ENCODE results near the gene PCSK7.
"Not testable (repeated sequence)": the region's sequence is repeated elsewhere in the genome, so short reads cannot be mapped to it uniquely, and the experiment has no call there.

Gene PCSK7

GRCh38 chr11:117185736-117186430 lies 46.0 kb downstream of the PCSK7 start:
- in situ Hi-C loops (cut with MboI; ENCODE audit: low sequenced_read_pairs): no loop called here

GRCh38 chr11:117183724-117184349 lies 48.0 kb downstream of the PCSK7 start:
- in situ Hi-C loops (cut with MboI; ENCODE audit: low sequenced_read_pairs): no loop called here

GRCh38 chr11:117183178-117183577 lies 48.7 kb downstream of the PCSK7 start:
- in situ Hi-C loops (cut with MboI; ENCODE audit: low sequenced_read_pairs): not testable (repeated sequence)

GRCh38 chr11:117182551-117182935 lies 49.3 kb downstream of the PCSK7 start:
- in situ Hi-C loops (cut with MboI; ENCODE audit: low sequenced_read_pairs): no loop called here

GRCh38 chr11:117181586-117182550 lies 50.0 kb downstream of the PCSK7 start:
- in situ Hi-C loops (cut with MboI; ENCODE audit: low sequenced_read_pairs): no loop called here

- in situ Hi-C loops (cut with MboI; ENCODE audit: low sequenced_read_pairs): no loop called here
These were observed 51.0 kb downstream of the PCSK7 start for GRCh38 chr11:117180661-117181585.

- in situ Hi-C loops (cut with MboI; ENCODE audit: low sequenced_read_pairs): no loop called here
These were observed 51.9 kb downstream of the PCSK7 start for GRCh38 chr11:117180020-117180419.

GRCh38 chr11:117179048-117179999 lies 52.5 kb downstream of the PCSK7 start:
- in situ Hi-C loops (cut with MboI; ENCODE audit: low sequenced_read_pairs): no loop called here

GRCh38 chr11:117178210-117179034 lies 53.5 kb downstream of the PCSK7 start, which contains the start of gene SIDT2:
Gene SIDT2 (plus strand): TSS chr11:117178743. CDS start chr11:117179264, 521 bp downstream.
- in situ Hi-C loops (cut with MboI; ENCODE audit: low sequenced_read_pairs): no loop called here

- in situ Hi-C loops (cut with MboI; ENCODE audit: low sequenced_read_pairs): no loop called here
These were observed 54.2 kb downstream of the PCSK7 start for GRCh38 chr11:117177534-117178209.

GRCh38 chr11:117176186-117176585 lies 55.7 kb downstream of the PCSK7 start:
- in situ Hi-C loops (cut with MboI; ENCODE audit: low sequenced_read_pairs): no loop called here

- in situ Hi-C loops (cut with MboI; ENCODE audit: low sequenced_read_pairs): no loop called here
These were observed 56.1 kb downstream of the PCSK7 start for GRCh38 chr11:117175781-117176180.

GRCh38 chr11:117175104-117175503 lies 56.8 kb downstream of the PCSK7 start:
- in situ Hi-C loops (cut with MboI; ENCODE audit: low sequenced_read_pairs): no loop called here

- in situ Hi-C loops (cut with MboI; ENCODE audit: low sequenced_read_pairs): no loop called here
These were observed 59.0 kb downstream of the PCSK7 start for GRCh38 chr11:117172724-117173421.

- in situ Hi-C loops (cut with MboI; ENCODE audit: low sequenced_read_pairs): no loop called here
These were observed 60.3 kb downstream of the PCSK7 start for GRCh38 chr11:117171404-117172061.

GRCh38 chr11:117171007-117171403 lies 60.9 kb downstream of the PCSK7 start:
- in situ Hi-C loops (cut with MboI; ENCODE audit: low sequenced_read_pairs): no loop called here

GRCh38 chr11:117170210-117170609 lies 61.7 kb downstream of the PCSK7 start:
- in situ Hi-C loops (cut with MboI; ENCODE audit: low sequenced_read_pairs): no loop called here

All from HL-60/S4 treated with phorbol 12-myristate 13-acetate at 8.2 ng/mL for 4 days and 3 days (cell line).